SK-N-SH (cell line): ENCODE results near the gene CBLB.

Source experiments
- ELF1 ChIP-seq: IDR thresholded peaks from 2 replicates; pipeline ENCODE4 v1.4.0; 2012
- JUND ChIP-seq: IDR thresholded peaks from 2 replicates; pipeline ENCODE4 v1.4.0; 2012
- POLR2AphosphoS5 ChIP-seq: IDR thresholded peaks from 2 replicates; pipeline ENCODE4 v1.6.1; 2012; ENCODE audit warnings: low read depth, low read length
- RCOR1 ChIP-seq: fragments of 150-350 bp; IDR thresholded peaks from 2 replicates; pipeline ENCODE4 v1.6.1; 2017; ENCODE audit warnings: antibody characterized with exemption, low read length
- RFX5 ChIP-seq: IDR thresholded peaks from 2 replicates; pipeline ENCODE4 v1.6.1; 2012; ENCODE audit warnings: mild to moderate bottlenecking, improper control_type of control experiment, low read length
- SMC3 ChIP-seq: IDR thresholded peaks from 2 replicates; pipeline ENCODE4 v1.6.1; 2012; ENCODE audit warnings: low read depth, low read length, improper control_type of control experiment
- TAF1 ChIP-seq: IDR thresholded peaks from 2 replicates; pipeline ENCODE4 v1.6.1; 2012; ENCODE audit warnings: low read depth, mild to moderate bottlenecking, low read length, moderate library complexity, borderline replicate concordance
- TF ChIP-seq, protein P1 (sequence below): fragments of 200-600 bp; sonication (generic); IDR thresholded peaks from 2 replicates; pipeline ENCODE4 v1.6.1; 2017; ENCODE audit warnings: antibody characterized with exemption, mild to moderate bottlenecking, moderate library complexity
- TF ChIP-seq, protein P2 (sequence below): IDR thresholded peaks from 2 replicates; pipeline ENCODE4 v1.4.0; 2012; ENCODE audit warnings: low read depth

DNA sequence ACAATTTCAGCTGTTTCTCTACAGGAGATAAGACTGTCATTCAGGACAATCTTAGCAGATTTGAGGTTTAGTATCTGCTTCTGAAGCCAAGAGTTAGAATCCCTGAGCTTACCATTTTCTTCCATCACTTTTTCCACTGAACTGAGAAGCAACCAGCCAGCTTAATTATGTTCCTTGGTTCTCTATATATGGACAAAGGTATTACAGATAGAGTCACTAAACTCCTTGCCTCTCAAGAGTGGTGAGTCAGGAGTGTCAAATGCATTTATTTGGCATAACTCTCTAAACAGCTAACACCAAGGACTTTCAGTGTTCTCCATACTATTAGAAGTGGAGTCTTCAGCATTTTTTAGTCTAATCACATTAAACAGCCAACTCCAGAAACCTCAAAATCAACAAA, 262.8 kb downstream of the CBLB start:
- TF ChIP-seq, protein P1, sequence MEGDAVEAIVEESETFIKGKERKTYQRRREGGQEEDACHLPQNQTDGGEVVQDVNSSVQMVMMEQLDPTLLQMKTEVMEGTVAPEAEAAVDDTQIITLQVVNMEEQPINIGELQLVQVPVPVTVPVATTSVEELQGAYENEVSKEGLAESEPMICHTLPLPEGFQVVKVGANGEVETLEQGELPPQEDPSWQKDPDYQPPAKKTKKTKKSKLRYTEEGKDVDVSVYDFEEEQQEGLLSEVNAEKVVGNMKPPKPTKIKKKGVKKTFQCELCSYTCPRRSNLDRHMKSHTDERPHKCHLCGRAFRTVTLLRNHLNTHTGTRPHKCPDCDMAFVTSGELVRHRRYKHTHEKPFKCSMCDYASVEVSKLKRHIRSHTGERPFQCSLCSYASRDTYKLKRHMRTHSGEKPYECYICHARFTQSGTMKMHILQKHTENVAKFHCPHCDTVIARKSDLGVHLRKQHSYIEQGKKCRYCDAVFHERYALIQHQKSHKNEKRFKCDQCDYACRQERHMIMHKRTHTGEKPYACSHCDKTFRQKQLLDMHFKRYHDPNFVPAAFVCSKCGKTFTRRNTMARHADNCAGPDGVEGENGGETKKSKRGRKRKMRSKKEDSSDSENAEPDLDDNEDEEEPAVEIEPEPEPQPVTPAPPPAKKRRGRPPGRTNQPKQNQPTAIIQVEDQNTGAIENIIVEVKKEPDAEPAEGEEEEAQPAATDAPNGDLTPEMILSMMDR, result no peak
- TF ChIP-seq SMC3 (no peak), TAF1 (no peak), ELF1 (no peak), POLR2AphosphoS5 (no peak), JUND (no peak), RCOR1 (no peak), RFX5 (no peak)
- TF ChIP-seq, protein P2, sequence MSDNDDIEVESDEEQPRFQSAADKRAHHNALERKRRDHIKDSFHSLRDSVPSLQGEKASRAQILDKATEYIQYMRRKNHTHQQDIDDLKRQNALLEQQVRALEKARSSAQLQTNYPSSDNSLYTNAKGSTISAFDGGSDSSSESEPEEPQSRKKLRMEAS, result no peak
